WTC11 (cell line): ENCODE results near the gene TMEM192. TPM values are rescaled to one million over a fixed set of nuclear protein-coding genes. Genes with fewer than 3 reads are reported as not detected.

Experiments
- CBFB ChIP-seq: sonication (generic); formaldehyde crosslinking; IDR thresholded peaks from 2 replicates; pipeline ENCODE4 v1.8.1; 2022; ENCODE audit warnings: mild to moderate bottlenecking, low read depth, missing genetic modification reagents
- CREM ChIP-seq: sonication (generic); formaldehyde crosslinking; IDR thresholded peaks from 2 replicates; pipeline ENCODE4 v1.8.1; 2022; ENCODE audit warnings: mild to moderate bottlenecking, missing genetic modification reagents, moderate library complexity
- ELF4 ChIP-seq: sonication (generic); formaldehyde crosslinking; IDR thresholded peaks from 2 replicates; pipeline ENCODE4 v1.8.1; 2022; ENCODE audit warnings: low read depth, mild to moderate bottlenecking, moderate library complexity, missing genetic modification reagents
- KAT7 ChIP-seq: sonication (generic); formaldehyde crosslinking; IDR thresholded peaks from 2 replicates; pipeline ENCODE4 v1.8.1; 2023; ENCODE audit warnings: missing genetic modification reagents, mild to moderate bottlenecking, borderline replicate concordance
- SMAD3 ChIP-seq: sonication (generic); formaldehyde crosslinking; IDR thresholded peaks from 2 replicates; pipeline ENCODE4 v1.8.0; 2022; ENCODE audit warnings: missing genetic modification reagents, mild to moderate bottlenecking, borderline replicate concordance
- TEAD1 ChIP-seq: sonication (generic); formaldehyde crosslinking; IDR thresholded peaks from 2 replicates; pipeline ENCODE4 v1.8.0; 2022; ENCODE audit warnings: mild to moderate bottlenecking, missing genetic modification reagents
- ZNF138 ChIP-seq: sonication (generic); formaldehyde crosslinking; conservative IDR thresholded peaks from 2 replicates; pipeline ENCODE4 v1.8.1; 2022; ENCODE audit warnings: mild to moderate bottlenecking, moderate library complexity, missing genetic modification reagents
- ZNF232 ChIP-seq: sonication (generic); formaldehyde crosslinking; IDR thresholded peaks from 2 replicates; pipeline ENCODE4 v1.8.0; 2022; ENCODE audit warnings: mild to moderate bottlenecking, missing genetic modification reagents
- ZNF396 ChIP-seq: fragments of 250-450 bp; sonication (Bioruptor Pico); IDR thresholded peaks from 2 replicates; pipeline ENCODE4 v1.8.0; 2021; ENCODE audit warnings: mild to moderate bottlenecking, moderate library complexity, borderline replicate concordance
- ZNF416 ChIP-seq: fragments of 250-450 bp; sonication (Bioruptor Pico); IDR thresholded peaks from 2 replicates; pipeline ENCODE4 v1.9.0; 2021; ENCODE audit warnings: mild to moderate bottlenecking, inconsistent platforms
- total RNA-seq: library from RNA; stranded (reverse); gene quantifications from 3 replicates; pipeline ENCODE4 v1.2.3, GENCODE V29; 2021
- TF ChIP-seq, protein P1 (sequence below): sonication (generic); formaldehyde crosslinking; IDR thresholded peaks from 2 replicates; pipeline ENCODE4 v1.8.0; 2022; ENCODE audit warnings: missing genetic modification reagents
- TF ChIP-seq, protein P2 (sequence below): sonication (generic); formaldehyde crosslinking; IDR thresholded peaks from 2 replicates; pipeline ENCODE4 v1.8.1; 2022; ENCODE audit warnings: mild to moderate bottlenecking, missing genetic modification reagents, moderate library complexity, borderline replicate concordance
- TF ChIP-seq, protein P3 (sequence below): sonication (generic); formaldehyde crosslinking; IDR thresholded peaks from 2 replicates; pipeline ENCODE4 v1.8.0; 2023; ENCODE audit warnings: missing genetic modification reagents, mild to moderate bottlenecking, borderline replicate concordance
- TF ChIP-seq, protein P4 (sequence below): sonication (generic); formaldehyde crosslinking; IDR thresholded peaks from 2 replicates; pipeline ENCODE4 v1.8.0; 2022; ENCODE audit warnings: mild to moderate bottlenecking, missing genetic modification reagents
- TF ChIP-seq, protein P5 (sequence below): sonication (generic); formaldehyde crosslinking; IDR thresholded peaks from 2 replicates; pipeline ENCODE4 v1.8.1; 2023; ENCODE audit warnings: mild to moderate bottlenecking, missing genetic modification reagents
- TF ChIP-seq, protein P6 (sequence below): fragments of 200-600 bp; IDR thresholded peaks from 2 replicates; pipeline ENCODE4 v1.8.0; 2022; ENCODE audit warnings: antibody characterized with exemption
- TF ChIP-seq, protein P7 (sequence below): sonication (generic); formaldehyde crosslinking; IDR thresholded peaks from 2 replicates; pipeline ENCODE4 v1.8.1; 2023; ENCODE audit warnings: mild to moderate bottlenecking, moderate library complexity, missing genetic modification reagents
- TF ChIP-seq, protein P8 (sequence below): sonication (generic); formaldehyde crosslinking; conservative IDR thresholded peaks from 2 replicates; pipeline ENCODE4 v1.8.1; 2023; ENCODE audit warnings: mild to moderate bottlenecking, low read depth, missing genetic modification reagents, moderate library complexity

The TMEM192 gene
- total RNA-seq, 1 experiment from 2014 or later: 10.5 TPM

DNA sequence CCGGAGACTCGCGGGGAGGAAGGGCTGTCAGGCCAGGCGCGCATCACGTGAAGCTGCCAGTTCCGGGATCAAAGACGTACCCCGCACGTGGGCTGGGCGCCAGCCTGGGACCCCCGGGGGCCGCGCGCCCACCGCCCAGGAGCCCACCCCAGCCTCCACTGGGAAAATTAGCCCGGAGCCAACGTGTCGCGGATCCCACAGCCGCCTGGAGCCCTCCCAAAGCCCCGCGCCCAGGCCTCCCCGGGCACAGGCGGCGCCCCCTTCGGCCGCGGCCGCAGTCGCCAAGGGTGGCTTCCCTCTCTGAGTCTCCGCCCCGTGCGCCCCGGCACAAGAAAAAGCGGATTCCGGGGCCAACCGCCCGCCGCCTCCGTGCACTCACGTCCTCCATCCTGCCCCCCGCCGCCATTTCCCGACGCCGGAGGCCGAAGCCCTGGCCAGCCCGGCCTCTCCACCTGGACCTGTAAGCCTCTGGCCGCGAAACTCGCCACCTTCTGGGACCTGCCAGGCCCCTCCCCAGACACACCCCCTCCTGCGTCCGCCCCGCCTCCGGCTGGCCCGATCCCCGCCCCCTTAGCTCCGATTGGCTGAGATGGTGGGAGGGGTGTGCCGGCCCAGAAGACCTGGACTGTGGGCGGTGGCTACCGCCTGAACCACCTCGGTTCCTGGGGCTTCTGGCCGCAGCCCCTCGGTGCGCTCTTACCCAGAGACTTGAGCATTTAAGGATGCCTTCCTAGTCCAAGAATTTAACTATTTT lies at the start of gene TMEM192 (continued):
- TF ChIP-seq, protein P1, sequence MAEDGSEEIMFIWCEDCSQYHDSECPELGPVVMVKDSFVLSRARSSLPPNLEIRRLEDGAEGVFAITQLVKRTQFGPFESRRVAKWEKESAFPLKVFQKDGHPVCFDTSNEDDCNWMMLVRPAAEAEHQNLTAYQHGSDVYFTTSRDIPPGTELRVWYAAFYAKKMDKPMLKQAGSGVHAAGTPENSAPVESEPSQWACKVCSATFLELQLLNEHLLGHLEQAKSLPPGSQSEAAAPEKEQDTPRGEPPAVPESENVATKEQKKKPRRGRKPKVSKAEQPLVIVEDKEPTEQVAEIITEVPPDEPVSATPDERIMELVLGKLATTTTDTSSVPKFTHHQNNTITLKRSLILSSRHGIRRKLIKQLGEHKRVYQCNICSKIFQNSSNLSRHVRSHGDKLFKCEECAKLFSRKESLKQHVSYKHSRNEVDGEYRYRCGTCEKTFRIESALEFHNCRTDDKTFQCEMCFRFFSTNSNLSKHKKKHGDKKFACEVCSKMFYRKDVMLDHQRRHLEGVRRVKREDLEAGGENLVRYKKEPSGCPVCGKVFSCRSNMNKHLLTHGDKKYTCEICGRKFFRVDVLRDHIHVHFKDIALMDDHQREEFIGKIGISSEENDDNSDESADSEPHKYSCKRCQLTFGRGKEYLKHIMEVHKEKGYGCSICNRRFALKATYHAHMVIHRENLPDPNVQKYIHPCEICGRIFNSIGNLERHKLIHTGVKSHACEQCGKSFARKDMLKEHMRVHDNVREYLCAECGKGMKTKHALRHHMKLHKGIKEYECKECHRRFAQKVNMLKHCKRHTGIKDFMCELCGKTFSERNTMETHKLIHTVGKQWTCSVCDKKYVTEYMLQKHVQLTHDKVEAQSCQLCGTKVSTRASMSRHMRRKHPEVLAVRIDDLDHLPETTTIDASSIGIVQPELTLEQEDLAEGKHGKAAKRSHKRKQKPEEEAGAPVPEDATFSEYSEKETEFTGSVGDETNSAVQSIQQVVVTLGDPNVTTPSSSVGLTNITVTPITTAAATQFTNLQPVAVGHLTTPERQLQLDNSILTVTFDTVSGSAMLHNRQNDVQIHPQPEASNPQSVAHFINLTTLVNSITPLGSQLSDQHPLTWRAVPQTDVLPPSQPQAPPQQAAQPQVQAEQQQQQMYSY (CRISPR knock-in tag): no peak
- TF ChIP-seq ZNF396 (CRISPR knock-in tag): no peak
- no peak for TF ChIP-seq ZNF232 (CRISPR knock-in tag)
- TF ChIP-seq ELF4 (CRISPR knock-in tag): no peak
- TF ChIP-seq, protein P2, sequence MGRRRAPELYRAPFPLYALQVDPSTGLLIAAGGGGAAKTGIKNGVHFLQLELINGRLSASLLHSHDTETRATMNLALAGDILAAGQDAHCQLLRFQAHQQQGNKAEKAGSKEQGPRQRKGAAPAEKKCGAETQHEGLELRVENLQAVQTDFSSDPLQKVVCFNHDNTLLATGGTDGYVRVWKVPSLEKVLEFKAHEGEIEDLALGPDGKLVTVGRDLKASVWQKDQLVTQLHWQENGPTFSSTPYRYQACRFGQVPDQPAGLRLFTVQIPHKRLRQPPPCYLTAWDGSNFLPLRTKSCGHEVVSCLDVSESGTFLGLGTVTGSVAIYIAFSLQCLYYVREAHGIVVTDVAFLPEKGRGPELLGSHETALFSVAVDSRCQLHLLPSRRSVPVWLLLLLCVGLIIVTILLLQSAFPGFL (CRISPR knock-in tag): no peak
- TF ChIP-seq ZNF138 (CRISPR knock-in tag): peak; percentile 76; the same call in 1 of the 2 replicates
- TF ChIP-seq, protein P3, sequence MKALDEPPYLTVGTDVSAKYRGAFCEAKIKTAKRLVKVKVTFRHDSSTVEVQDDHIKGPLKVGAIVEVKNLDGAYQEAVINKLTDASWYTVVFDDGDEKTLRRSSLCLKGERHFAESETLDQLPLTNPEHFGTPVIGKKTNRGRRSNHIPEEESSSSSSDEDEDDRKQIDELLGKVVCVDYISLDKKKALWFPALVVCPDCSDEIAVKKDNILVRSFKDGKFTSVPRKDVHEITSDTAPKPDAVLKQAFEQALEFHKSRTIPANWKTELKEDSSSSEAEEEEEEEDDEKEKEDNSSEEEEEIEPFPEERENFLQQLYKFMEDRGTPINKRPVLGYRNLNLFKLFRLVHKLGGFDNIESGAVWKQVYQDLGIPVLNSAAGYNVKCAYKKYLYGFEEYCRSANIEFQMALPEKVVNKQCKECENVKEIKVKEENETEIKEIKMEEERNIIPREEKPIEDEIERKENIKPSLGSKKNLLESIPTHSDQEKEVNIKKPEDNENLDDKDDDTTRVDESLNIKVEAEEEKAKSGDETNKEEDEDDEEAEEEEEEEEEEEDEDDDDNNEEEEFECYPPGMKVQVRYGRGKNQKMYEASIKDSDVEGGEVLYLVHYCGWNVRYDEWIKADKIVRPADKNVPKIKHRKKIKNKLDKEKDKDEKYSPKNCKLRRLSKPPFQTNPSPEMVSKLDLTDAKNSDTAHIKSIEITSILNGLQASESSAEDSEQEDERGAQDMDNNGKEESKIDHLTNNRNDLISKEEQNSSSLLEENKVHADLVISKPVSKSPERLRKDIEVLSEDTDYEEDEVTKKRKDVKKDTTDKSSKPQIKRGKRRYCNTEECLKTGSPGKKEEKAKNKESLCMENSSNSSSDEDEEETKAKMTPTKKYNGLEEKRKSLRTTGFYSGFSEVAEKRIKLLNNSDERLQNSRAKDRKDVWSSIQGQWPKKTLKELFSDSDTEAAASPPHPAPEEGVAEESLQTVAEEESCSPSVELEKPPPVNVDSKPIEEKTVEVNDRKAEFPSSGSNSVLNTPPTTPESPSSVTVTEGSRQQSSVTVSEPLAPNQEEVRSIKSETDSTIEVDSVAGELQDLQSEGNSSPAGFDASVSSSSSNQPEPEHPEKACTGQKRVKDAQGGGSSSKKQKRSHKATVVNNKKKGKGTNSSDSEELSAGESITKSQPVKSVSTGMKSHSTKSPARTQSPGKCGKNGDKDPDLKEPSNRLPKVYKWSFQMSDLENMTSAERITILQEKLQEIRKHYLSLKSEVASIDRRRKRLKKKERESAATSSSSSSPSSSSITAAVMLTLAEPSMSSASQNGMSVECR (CRISPR knock-in tag): 0 out of 2 replicates have a peak, but pooled peaks have one; percentile 54
- TF ChIP-seq KAT7 (CRISPR knock-in tag): 0 out of 2 replicates have a peak, but pooled peaks have one; percentile 29
- TF ChIP-seq, protein P4, sequence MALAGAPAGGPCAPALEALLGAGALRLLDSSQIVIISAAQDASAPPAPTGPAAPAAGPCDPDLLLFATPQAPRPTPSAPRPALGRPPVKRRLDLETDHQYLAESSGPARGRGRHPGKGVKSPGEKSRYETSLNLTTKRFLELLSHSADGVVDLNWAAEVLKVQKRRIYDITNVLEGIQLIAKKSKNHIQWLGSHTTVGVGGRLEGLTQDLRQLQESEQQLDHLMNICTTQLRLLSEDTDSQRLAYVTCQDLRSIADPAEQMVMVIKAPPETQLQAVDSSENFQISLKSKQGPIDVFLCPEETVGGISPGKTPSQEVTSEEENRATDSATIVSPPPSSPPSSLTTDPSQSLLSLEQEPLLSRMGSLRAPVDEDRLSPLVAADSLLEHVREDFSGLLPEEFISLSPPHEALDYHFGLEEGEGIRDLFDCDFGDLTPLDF (CRISPR knock-in tag): no peak; the same call in 1 of the 2 replicates
- TF ChIP-seq ZNF416 (CRISPR knock-in tag): no peak
- no peak for TF ChIP-seq SMAD3
- TF ChIP-seq, protein P5, sequence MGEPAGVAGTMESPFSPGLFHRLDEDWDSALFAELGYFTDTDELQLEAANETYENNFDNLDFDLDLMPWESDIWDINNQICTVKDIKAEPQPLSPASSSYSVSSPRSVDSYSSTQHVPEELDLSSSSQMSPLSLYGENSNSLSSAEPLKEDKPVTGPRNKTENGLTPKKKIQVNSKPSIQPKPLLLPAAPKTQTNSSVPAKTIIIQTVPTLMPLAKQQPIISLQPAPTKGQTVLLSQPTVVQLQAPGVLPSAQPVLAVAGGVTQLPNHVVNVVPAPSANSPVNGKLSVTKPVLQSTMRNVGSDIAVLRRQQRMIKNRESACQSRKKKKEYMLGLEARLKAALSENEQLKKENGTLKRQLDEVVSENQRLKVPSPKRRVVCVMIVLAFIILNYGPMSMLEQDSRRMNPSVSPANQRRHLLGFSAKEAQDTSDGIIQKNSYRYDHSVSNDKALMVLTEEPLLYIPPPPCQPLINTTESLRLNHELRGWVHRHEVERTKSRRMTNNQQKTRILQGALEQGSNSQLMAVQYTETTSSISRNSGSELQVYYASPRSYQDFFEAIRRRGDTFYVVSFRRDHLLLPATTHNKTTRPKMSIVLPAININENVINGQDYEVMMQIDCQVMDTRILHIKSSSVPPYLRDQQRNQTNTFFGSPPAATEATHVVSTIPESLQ (CRISPR knock-in tag): no peak
- TF ChIP-seq CBFB (CRISPR knock-in tag): peak; percentile 60; the same call in 1 of the 2 replicates
- TF ChIP-seq, protein P6, sequence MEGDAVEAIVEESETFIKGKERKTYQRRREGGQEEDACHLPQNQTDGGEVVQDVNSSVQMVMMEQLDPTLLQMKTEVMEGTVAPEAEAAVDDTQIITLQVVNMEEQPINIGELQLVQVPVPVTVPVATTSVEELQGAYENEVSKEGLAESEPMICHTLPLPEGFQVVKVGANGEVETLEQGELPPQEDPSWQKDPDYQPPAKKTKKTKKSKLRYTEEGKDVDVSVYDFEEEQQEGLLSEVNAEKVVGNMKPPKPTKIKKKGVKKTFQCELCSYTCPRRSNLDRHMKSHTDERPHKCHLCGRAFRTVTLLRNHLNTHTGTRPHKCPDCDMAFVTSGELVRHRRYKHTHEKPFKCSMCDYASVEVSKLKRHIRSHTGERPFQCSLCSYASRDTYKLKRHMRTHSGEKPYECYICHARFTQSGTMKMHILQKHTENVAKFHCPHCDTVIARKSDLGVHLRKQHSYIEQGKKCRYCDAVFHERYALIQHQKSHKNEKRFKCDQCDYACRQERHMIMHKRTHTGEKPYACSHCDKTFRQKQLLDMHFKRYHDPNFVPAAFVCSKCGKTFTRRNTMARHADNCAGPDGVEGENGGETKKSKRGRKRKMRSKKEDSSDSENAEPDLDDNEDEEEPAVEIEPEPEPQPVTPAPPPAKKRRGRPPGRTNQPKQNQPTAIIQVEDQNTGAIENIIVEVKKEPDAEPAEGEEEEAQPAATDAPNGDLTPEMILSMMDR: no peak
- TF ChIP-seq, protein P7, sequence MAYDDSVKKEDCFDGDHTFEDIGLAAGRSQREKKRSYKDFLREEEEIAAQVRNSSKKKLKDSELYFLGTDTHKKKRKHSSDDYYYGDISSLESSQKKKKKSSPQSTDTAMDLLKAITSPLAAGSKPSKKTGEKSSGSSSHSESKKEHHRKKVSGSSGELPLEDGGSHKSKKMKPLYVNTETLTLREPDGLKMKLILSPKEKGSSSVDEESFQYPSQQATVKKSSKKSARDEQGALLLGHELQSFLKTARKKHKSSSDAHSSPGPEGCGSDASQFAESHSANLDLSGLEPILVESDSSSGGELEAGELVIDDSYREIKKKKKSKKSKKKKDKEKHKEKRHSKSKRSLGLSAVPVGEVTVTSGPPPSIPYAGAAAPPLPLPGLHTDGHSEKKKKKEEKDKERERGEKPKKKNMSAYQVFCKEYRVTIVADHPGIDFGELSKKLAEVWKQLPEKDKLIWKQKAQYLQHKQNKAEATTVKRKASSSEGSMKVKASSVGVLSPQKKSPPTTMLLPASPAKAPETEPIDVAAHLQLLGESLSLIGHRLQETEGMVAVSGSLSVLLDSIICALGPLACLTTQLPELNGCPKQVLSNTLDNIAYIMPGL: peak; percentile 85; the same call in 1 of the 2 replicates
- TF ChIP-seq CREM: no peak
- TF ChIP-seq, protein P8, sequence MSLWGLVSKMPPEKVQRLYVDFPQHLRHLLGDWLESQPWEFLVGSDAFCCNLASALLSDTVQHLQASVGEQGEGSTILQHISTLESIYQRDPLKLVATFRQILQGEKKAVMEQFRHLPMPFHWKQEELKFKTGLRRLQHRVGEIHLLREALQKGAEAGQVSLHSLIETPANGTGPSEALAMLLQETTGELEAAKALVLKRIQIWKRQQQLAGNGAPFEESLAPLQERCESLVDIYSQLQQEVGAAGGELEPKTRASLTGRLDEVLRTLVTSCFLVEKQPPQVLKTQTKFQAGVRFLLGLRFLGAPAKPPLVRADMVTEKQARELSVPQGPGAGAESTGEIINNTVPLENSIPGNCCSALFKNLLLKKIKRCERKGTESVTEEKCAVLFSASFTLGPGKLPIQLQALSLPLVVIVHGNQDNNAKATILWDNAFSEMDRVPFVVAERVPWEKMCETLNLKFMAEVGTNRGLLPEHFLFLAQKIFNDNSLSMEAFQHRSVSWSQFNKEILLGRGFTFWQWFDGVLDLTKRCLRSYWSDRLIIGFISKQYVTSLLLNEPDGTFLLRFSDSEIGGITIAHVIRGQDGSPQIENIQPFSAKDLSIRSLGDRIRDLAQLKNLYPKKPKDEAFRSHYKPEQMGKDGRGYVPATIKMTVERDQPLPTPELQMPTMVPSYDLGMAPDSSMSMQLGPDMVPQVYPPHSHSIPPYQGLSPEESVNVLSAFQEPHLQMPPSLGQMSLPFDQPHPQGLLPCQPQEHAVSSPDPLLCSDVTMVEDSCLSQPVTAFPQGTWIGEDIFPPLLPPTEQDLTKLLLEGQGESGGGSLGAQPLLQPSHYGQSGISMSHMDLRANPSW (CRISPR knock-in tag): no peak
- TF ChIP-seq TEAD1 (CRISPR knock-in tag): no peak
